ENCODE measurements around the gene GPC5. TPM values are rescaled to one million over a fixed set of nuclear protein-coding genes. Genes with fewer than 3 reads are reported as not detected.

GPC5 gene
- total and polyA plus RNA-seq, 2 of the 13 experiments (the other 11 are each of a cell fraction or from before 2014, with no cell fraction given) = 0.02 to 0.07 TPM

DNA sequence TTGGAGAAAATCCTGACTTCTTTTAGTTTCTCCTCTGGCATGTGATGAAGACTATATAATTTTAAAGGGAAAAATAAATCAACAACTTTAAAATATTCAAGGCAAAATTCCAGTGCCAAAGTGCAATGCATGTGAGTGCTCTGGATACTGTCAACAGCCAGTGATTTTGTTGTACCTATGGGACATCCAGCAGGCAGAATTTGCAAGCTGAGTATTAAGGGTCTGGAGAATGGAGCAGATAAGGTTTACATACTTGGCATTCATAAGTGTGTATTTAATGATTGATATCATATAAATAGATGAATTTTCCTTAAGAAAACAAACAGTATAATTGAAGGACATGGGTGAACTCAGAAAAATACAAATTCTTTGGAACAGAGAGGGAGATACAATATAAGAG is 703.4 kb downstream of the GPC5 start:
- Histone ChIP-seq H3K27ac (ENCODE audit: extremely low read length, insufficient read depth, low read length) (no peak overlapping the region), H3K9me3 (ENCODE audit: low read length) (no peaks in the 10 kb centered on the region), H2AFZ (ENCODE audit: low read length) (no peak overlapping the region), H3K79me2 (ENCODE audit: insufficient read depth, low read length) (no peaks in the 10 kb centered on the region), H3K9ac (ENCODE audit: insufficient read depth, low read depth, low read length) (no peak overlapping the region), H3K4me2 (ENCODE audit: low read depth, low read length) (no peak overlapping the region), H3K4me1 (ENCODE audit: insufficient read depth, low read length) (no peaks in the 10 kb centered on the region), H4K20me1 (ENCODE audit: insufficient read depth, low read length) (no peaks in the 10 kb centered on the region), H3K36me3 (replicated peaks in 1 of 2; ENCODE audit: control insufficient read depth in 1 of 2, insufficient read depth in 2 of 2, low read length in 2 of 2) (no peaks in the 10 kb centered on the region), H3K27me3 (ENCODE audit: control insufficient read depth in 1 of 2, insufficient read depth in 2 of 2, low read length in 2 of 2) (no peaks in the 10 kb centered on the region), H3K4me3 (replicated peaks in 1 of 3; ENCODE audit: insufficient read depth in 1 of 3, low read depth in 2 of 3, low read length in 3 of 3) (no peak overlapping the region)
- FAIRE-seq (no peak), ATAC-seq (no peak), DNase-seq (ENCODE audit: low spot score) (no peak)
- in situ Hi-C loops (cut with HindIII; ENCODE audit: extremely low pct_ligation_motif_present, low pct_unique_long_range_greater_than_20kb) = no loop called here
- ChIA-PET CTCF (ENCODE audit: low intra/inter-chr PET ratio, low total read pairs) (no interaction called here), POLR2A (no interaction called here)
- BruUV-seq (replicated peaks) = no TSS peak
- TF ChIP-seq EP300 (IDR thresholded peaks at IDR 0.05; ENCODE audit: low read depth in 2 of 2, low read length in 2 of 2) (no peak), EP300 (CRISPR knock-in tag; IDR thresholded peaks at IDR 0.05; ENCODE audit: borderline replicate concordance) (no peak), ZNF777 (CRISPR knock-in tag; IDR thresholded peaks at IDR 0.05) (no peak)
- TF ChIP-seq, protein P1, sequence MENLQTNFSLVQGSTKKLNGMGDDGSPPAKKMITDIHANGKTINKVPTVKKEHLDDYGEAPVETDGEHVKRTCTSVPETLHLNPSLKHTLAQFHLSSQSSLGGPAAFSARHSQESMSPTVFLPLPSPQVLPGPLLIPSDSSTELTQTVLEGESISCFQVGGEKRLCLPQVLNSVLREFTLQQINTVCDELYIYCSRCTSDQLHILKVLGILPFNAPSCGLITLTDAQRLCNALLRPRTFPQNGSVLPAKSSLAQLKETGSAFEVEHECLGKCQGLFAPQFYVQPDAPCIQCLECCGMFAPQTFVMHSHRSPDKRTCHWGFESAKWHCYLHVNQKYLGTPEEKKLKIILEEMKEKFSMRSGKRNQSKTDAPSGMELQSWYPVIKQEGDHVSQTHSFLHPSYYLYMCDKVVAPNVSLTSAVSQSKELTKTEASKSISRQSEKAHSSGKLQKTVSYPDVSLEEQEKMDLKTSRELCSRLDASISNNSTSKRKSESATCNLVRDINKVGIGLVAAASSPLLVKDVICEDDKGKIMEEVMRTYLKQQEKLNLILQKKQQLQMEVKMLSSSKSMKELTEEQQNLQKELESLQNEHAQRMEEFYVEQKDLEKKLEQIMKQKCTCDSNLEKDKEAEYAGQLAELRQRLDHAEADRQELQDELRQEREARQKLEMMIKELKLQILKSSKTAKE (CRISPR knock-in tag; IDR thresholded peaks at IDR 0.05; ENCODE audit: borderline replicate concordance) = no peak
- intact Hi-C loops (cut with micrococcal nuclease; ENCODE audit: unreplicated experiment) = no loop called here

DNA sequence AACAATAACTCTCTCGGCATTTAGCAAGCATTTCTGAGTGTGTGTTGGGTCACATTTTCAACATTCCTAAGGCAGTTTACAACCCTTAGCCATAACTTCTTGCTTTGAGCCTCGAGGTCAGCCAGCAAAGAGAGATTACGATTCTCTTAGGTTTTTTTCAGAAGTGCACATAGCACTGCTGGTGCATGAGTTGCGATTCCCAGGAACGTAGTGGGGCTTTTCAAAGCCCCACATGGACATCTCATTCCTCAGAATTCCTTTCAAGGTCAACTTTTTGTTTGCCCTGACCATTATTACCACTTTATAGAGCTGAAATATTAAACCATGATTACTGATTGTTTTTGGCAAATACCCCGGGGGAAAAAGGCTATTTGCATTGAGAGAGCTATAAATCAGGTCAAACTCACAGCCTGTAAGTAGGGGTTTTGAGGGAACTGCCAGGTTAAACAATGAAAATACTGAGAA is 705.3 kb downstream of the GPC5 start:
- POLR2A ChIA-PET = no interaction called here
- Histone ChIP-seq H3K4me3 (replicated peaks in 1 of 3; ENCODE audit: insufficient read depth in 1 of 3, low read depth in 2 of 3, low read length in 3 of 3) (no peak overlapping the region), H3K9ac (ENCODE audit: insufficient read depth, low read depth, low read length) (no peak overlapping the region), H2AFZ (ENCODE audit: low read length) (no peak overlapping the region), H3K27ac (ENCODE audit: extremely low read length, insufficient read depth, low read length) (no peak overlapping the region), H3K4me1 (ENCODE audit: insufficient read depth, low read length) (no peaks in the 10 kb centered on the region), H4K20me1 (ENCODE audit: insufficient read depth, low read length) (no peaks in the 10 kb centered on the region), H3K9me3 (ENCODE audit: low read length) (no peaks in the 10 kb centered on the region), H3K4me2 (ENCODE audit: low read depth, low read length) (no peak overlapping the region), H3K27me3 (ENCODE audit: control insufficient read depth in 1 of 2, insufficient read depth in 2 of 2, low read length in 2 of 2) (no peaks in the 10 kb centered on the region), H3K79me2 (ENCODE audit: insufficient read depth, low read length) (no peaks in the 10 kb centered on the region), H3K36me3 (replicated peaks in 1 of 2; ENCODE audit: control insufficient read depth in 1 of 2, insufficient read depth in 2 of 2, low read length in 2 of 2) (no peaks in the 10 kb centered on the region)
- ATAC-seq (no peak), FAIRE-seq (no peak), DNase-seq (ENCODE audit: low spot score) (no peak)
- CTCF ChIA-PET (ENCODE audit: low intra/inter-chr PET ratio, low total read pairs) = no interaction called here
- intact Hi-C loops (cut with micrococcal nuclease; ENCODE audit: unreplicated experiment) (no loop called here), in situ Hi-C loops (cut with HindIII; ENCODE audit: extremely low pct_ligation_motif_present, low pct_unique_long_range_greater_than_20kb) (no loop called here)
- no TSS peak for BruUV-seq (replicated peaks)
- 13% methylated on average over 6 of the region's 6 CpGs for WGBS (ENCODE audit: low lambda C conversion rate)
- TF ChIP-seq ELF4 (CRISPR knock-in tag; IDR thresholded peaks at IDR 0.05; ENCODE audit: borderline replicate concordance) (no peak), ZKSCAN5 (CRISPR knock-in tag; IDR thresholded peaks at IDR 0.05) (no peak), ZNF709 (CRISPR knock-in tag; IDR thresholded peaks at IDR 0.05) (no peak), GABPB1 (CRISPR knock-in tag; IDR thresholded peaks at IDR 0.05) (no peak)
- TF ChIP-seq, protein P2, sequence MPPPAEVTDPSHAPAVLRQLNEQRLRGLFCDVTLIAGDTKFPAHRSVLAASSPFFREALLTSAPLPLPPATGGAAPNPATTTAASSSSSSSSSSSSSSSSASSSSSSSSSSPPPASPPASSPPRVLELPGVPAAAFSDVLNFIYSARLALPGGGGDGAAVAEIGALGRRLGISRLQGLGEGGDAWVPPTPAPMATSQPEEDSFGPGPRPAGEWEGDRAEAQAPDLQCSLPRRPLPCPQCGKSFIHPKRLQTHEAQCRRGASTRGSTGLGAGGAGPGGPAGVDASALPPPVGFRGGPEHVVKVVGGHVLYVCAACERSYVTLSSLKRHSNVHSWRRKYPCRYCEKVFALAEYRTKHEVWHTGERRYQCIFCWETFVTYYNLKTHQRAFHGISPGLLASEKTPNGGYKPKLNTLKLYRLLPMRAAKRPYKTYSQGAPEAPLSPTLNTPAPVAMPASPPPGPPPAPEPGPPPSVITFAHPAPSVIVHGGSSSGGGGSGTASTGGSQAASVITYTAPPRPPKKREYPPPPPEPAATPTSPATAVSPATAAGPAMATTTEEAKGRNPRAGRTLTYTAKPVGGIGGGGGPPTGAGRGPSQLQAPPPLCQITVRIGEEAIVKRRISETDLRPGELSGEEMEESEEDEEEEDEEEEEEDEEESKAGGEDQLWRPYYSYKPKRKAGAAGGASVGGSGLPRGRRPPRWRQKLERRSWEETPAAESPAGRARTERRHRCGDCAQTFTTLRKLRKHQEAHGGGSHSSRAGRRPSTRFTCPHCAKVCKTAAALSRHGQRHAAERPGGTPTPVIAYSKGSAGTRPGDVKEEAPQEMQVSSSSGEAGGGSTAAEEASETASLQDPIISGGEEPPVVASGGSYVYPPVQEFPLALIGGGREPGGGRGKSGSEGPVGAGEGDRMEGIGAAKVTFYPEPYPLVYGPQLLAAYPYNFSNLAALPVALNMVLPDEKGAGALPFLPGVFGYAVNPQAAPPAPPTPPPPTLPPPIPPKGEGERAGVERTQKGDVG (CRISPR knock-in tag; IDR thresholded peaks at IDR 0.05; ENCODE audit: borderline replicate concordance) = no peak
- TF ChIP-seq, protein P3, sequence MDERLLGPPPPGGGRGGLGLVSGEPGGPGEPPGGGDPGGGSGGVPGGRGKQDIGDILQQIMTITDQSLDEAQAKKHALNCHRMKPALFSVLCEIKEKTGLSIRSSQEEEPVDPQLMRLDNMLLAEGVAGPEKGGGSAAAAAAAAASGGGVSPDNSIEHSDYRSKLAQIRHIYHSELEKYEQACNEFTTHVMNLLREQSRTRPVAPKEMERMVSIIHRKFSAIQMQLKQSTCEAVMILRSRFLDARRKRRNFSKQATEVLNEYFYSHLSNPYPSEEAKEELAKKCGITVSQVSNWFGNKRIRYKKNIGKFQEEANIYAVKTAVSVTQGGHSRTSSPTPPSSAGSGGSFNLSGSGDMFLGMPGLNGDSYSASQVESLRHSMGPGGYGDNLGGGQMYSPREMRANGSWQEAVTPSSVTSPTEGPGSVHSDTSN (CRISPR knock-in tag; IDR thresholded peaks at IDR 0.05) = no peak
- TF ChIP-seq, protein P4, sequence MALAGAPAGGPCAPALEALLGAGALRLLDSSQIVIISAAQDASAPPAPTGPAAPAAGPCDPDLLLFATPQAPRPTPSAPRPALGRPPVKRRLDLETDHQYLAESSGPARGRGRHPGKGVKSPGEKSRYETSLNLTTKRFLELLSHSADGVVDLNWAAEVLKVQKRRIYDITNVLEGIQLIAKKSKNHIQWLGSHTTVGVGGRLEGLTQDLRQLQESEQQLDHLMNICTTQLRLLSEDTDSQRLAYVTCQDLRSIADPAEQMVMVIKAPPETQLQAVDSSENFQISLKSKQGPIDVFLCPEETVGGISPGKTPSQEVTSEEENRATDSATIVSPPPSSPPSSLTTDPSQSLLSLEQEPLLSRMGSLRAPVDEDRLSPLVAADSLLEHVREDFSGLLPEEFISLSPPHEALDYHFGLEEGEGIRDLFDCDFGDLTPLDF (CRISPR knock-in tag; IDR thresholded peaks at IDR 0.05) = no peak

All from HepG2 (cell line).